Mucosa of descending colon (tissue), 3 donors: ENCODE results near the gene TP53INP2. TPM values are rescaled to one million over a fixed set of nuclear protein-coding genes. Genes with fewer than 3 reads are reported as not detected.
"Not testable (repeated sequence)": the region's sequence is repeated elsewhere in the genome, so short reads cannot be mapped to it uniquely, and the experiment has no call there.

Experiments
- ATAC-seq: fragments of 200-7000 bp; cut with Tn5 transposase; one replicate; pipeline ENCODE4 v1.9.1; 2020; ENCODE audit warnings: mild to moderate bottlenecking, moderate library complexity
- DNase-seq, 3 donors: peaks; one replicate each; pipeline ENCODE4 v3.0.0-alpha.2; 2020
- H3K36me3 ChIP-seq: fragments of 200-600 bp; one replicate; pipeline ENCODE4 v1.8.0; 2021; ENCODE audit warnings: low read depth, mild to moderate bottlenecking
- H3K4me1 ChIP-seq: fragments of 200-600 bp; one replicate; pipeline ENCODE4 v1.8.0; 2021; ENCODE audit warnings: low read depth, mild to moderate bottlenecking
- H3K4me3 ChIP-seq: fragments of 200-600 bp; one replicate; pipeline ENCODE4 v1.8.0; 2021; ENCODE audit warnings: mild to moderate bottlenecking
- H3K9me3 ChIP-seq: fragments of 200-600 bp; one replicate; pipeline ENCODE4 v1.8.0; 2021; ENCODE audit warnings: mild to moderate bottlenecking
- intact Hi-C, 2 donors: fragments of 100-400 bp; cut with DNase I in 1 of 2; cut with micrococcal nuclease in 1 of 2; formaldehyde crosslinking; loops; one replicate each; pipeline versions ENCODE4 v1.11.0 to v1.11.1; 2022; cut with DNase I, micrococcal nuclease
- total RNA-seq, 3 donors: library from RNA; stranded (reverse); fragmentation: NEBNext Ultra II Directional in 2 of 3; extraction: Animal tissue kit (Norgen Biotek cat#: 25700) in 2 of 3; gene quantifications; one replicate each; pipeline versions ENCODE4 v1.2.1 to v1.2.4, GENCODE V29; 2021 to 2023
- TF ChIP-seq, protein P1 (sequence below): fragments of 200-600 bp; IDR thresholded peaks from one replicate; pipeline ENCODE4 v1.8.0; 2022; ENCODE audit warnings: antibody characterized with exemption, mild to moderate bottlenecking
- donor health status: DM: no; HTN: no; CAD: no; lungs with moderate emphysema.
- donor health status: DM: no; HTN: no; CAD: no.
- donor health status: DM: no; HTN: yes; CAD: no.

The TP53INP2 gene
- total RNA-seq, 3 donors from 2014 or later: 65.9 to 155 (median 114) TPM

DNA sequence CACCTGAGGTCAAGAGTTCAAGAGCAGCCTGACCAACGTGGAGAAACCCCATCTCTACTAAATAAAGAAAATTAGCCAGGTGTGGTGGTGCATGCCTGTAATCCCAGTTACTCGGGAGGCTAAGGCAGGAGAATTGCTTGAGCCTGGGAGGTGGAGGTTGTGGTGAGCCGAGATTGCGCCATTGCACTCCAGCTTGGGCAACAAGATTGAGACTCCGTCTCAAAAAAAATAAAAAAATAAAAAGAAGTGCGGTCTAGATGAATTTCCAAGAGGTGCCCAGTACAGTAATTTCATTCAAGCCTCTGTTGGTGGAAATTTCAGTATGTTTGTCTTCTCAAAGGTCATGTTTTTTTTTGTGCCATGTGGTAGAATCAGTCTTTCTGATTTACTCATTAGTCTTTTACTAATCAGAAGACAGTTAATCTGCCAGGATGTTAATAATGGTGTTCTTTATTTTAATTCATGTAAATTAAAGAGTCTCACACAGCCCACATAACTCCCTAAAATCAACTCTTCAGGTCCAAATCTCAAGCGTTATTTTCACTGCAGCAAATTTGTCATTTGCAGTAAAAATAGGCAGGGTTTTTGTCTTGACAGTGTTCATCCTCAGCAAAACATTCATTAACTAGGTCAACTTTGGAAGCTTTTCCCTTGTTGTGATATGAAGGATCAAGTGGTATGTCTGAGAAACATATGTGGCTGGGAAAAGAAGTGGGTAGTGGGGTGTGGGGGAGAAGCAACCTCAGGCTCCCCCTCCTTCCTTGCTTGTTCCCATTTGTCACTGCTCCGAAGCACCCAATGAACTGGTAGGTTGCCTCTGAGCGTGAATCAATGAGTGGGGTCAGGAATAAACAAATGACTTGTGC lies 13.3 kb downstream of the TP53INP2 start:
- intact Hi-C loops: no loop called here
- DNase-seq (no peak), ATAC-seq (no peak)
- Histone ChIP-seq H3K4me3 (no peak overlapping the region), H3K9me3 (no peaks in the 10 kb centered on the region), H3K36me3 (no peaks in the 10 kb centered on the region), H3K4me1 (no peaks in the 10 kb centered on the region)
- TF ChIP-seq, protein P1, sequence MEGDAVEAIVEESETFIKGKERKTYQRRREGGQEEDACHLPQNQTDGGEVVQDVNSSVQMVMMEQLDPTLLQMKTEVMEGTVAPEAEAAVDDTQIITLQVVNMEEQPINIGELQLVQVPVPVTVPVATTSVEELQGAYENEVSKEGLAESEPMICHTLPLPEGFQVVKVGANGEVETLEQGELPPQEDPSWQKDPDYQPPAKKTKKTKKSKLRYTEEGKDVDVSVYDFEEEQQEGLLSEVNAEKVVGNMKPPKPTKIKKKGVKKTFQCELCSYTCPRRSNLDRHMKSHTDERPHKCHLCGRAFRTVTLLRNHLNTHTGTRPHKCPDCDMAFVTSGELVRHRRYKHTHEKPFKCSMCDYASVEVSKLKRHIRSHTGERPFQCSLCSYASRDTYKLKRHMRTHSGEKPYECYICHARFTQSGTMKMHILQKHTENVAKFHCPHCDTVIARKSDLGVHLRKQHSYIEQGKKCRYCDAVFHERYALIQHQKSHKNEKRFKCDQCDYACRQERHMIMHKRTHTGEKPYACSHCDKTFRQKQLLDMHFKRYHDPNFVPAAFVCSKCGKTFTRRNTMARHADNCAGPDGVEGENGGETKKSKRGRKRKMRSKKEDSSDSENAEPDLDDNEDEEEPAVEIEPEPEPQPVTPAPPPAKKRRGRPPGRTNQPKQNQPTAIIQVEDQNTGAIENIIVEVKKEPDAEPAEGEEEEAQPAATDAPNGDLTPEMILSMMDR: no peak

DNA sequence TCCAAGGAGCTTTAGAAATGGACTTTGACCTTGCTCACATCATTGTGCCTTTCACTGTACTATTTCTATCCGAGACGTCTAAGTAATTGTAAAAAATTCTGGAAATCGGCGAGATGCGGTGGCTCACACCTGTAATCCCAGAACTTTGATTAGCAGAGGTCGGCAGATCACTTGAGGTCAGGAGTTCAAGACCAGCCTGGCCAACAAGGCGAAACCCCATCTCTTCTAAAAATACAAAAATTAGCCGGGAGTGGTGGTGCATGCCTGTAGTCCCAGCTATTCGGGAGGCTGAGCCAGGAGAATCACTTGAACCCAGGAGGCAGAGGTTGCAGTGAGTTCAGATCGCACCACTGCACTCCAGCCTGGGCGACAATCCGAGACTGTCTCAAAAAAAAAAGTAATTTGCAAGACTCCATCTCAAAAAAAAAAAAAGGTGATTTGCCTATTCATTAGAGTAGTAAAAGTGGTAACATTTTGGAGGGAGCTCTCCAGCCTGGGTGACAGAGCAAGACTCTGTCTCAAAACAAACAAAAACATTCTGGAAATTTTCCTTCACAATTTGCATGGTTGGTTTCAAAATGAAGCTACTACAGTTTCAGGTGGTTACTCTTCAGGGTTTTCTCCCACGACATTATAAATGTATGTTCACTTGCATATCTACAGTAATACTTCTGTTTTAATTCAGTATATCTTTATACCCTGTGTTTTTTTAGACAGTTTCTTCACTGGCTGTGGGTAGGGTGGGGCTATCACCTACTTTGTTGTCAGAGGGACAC lies 15.3 kb downstream of the TP53INP2 start:
- H3K4me3 ChIP-seq, intact Hi-C loops, DNase-seq, H3K36me3 ChIP-seq, H3K9me3 ChIP-seq, H3K4me1 ChIP-seq, ATAC-seq: not testable (repeated sequence)

DNA sequence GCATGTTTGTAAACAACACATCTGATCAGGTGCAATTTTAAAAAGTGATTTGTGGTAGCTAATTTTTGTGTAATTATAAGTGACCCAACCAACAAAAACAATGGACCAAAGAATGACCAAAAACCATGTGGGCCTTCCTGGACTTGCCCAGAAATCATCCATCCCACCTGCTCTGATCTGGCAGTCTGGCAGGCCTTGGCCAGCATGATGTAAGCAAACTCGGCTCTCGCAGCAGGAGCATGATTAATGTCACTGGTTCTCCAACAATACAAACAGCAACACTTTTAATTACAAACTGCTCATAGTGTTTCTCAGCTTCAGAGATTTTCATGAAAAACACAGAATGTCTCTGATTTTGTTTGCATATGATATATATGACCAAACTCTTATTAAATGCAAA lies 16.1 kb downstream of the TP53INP2 start:
- no peak for ATAC-seq
- H3K36me3 ChIP-seq: no peaks in the 10 kb centered on the region
- H3K4me1 ChIP-seq: no peaks in the 10 kb centered on the region
- intact Hi-C loops: no loop called here
- no peaks in the 10 kb centered on the region for H3K9me3 ChIP-seq
- H3K4me3 ChIP-seq: no peak overlapping the region
- TF ChIP-seq, protein P1: no peak
- no peak for DNase-seq

DNA sequence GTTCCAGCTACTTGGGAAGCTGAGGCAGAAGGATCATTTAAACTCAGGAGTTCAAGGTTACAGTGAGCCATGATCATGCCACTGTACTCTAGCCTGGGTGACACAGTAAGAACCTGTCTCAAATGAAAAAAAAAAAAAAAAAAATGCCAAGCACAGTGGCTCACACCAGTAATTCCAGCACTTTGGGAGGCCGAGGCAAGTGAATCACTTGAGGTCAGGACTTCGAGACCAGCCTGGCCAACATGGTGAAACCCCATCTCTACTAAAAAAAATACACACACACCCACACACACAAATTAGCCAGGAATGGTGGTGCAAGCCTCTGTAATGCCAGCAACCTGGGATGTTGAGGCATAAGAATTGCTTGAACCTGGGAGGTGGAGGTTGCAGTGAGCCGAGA lies 18.4 kb downstream of the TP53INP2 start:
- H3K9me3 ChIP-seq, H3K4me1 ChIP-seq, H3K4me3 ChIP-seq, DNase-seq, ATAC-seq, intact Hi-C loops, H3K36me3 ChIP-seq: not testable (repeated sequence)

DNA sequence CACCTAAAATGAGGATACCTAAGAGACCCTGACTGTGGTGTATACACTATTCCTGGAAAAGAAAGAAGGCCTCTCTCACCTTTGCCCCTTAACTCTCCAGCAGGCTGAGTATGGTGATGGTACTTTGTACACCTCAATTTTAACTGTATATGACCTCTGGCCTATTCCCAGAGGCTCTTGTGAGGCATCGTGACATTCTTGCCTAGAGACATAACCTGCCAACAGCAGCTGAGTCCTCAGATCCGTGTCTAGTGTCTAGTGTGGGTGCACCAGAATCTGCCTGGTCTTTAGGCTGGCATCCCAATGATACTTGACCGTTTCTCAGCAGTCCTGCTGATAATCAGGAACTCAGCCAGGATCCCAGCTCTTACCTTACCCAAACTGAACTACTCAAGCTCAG lies 20.0 kb downstream of the TP53INP2 start:
- no peaks in the 10 kb centered on the region for H3K4me1 ChIP-seq
- H3K36me3 ChIP-seq: peaks cover 5% of the 10 kb centered on the region
- TF ChIP-seq, protein P1: no peak
- intact Hi-C loops: no loop called here
- no peak for DNase-seq
- no peak for ATAC-seq
- H3K9me3 ChIP-seq: no peaks in the 10 kb centered on the region
- H3K4me3 ChIP-seq: no peak overlapping the region

DNA sequence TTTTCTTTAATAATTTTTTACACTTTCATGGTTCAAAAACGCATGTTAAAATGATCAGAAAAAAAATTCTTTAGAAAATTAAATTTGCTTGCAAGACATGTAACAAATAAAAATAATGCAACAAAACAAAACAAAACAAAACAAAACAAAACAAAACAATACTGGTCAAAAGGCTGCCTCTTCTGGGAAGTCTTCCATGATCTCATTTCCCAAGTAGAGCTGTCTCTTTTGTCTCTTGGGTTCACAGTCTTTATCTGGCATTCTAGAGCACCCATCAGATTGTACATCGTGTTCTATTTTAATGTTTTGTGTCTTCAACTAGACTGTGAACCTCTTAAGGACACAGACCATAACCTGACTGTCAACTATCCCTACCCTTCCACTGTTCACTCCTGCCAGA lies 25.3 kb downstream of the TP53INP2 start:
- no peak for ATAC-seq
- TF ChIP-seq, protein P1: no peak
- intact Hi-C loops: no loop called here
- Histone ChIP-seq H3K9me3 (no peaks in the 10 kb centered on the region), H3K4me1 (no peaks in the 10 kb centered on the region), H3K4me3 (no peak overlapping the region), H3K36me3 (peaks cover 5% of the 10 kb centered on the region)
- no peak for DNase-seq
